Neural progenitor cell (in vitro differentiated cells): ENCODE results near the gene CCKAR.
A peak's percentile ranks its signal among the peaks of the same experiment; 100 is the strongest.

ENCODE experiments used
- CTCF ChIP-seq: fragments of 200-600 bp; sonication (generic); IDR thresholded peaks from 2 replicates; pipeline ENCODE4 v1.5.1; 2017; ENCODE audit warnings: antibody characterized with exemption, mild to moderate bottlenecking
- EZH2 ChIP-seq: fragments of 200-600 bp; sonication (generic); IDR thresholded peaks from 2 replicates; pipeline ENCODE4 v1.6.1; 2017; ENCODE audit warnings: antibody characterized with exemption, mild to moderate bottlenecking, moderate library complexity
- EZH2phosphoT487 ChIP-seq: fragments of 200-600 bp; sonication (generic); IDR thresholded peaks from 2 replicates; pipeline ENCODE4 v1.6.1; 2017; ENCODE audit warnings: antibody characterized with exemption

GRCh38 chr4:26459054-26459755, 31.1 kb downstream of the CCKAR start:
- TF ChIP-seq CTCF, result peak; percentile 68
- no peak for TF ChIP-seq EZH2
- no peak for TF ChIP-seq EZH2phosphoT487
